Measurements from ENCODE around the gene POF1B.

POF1B gene

DNA sequence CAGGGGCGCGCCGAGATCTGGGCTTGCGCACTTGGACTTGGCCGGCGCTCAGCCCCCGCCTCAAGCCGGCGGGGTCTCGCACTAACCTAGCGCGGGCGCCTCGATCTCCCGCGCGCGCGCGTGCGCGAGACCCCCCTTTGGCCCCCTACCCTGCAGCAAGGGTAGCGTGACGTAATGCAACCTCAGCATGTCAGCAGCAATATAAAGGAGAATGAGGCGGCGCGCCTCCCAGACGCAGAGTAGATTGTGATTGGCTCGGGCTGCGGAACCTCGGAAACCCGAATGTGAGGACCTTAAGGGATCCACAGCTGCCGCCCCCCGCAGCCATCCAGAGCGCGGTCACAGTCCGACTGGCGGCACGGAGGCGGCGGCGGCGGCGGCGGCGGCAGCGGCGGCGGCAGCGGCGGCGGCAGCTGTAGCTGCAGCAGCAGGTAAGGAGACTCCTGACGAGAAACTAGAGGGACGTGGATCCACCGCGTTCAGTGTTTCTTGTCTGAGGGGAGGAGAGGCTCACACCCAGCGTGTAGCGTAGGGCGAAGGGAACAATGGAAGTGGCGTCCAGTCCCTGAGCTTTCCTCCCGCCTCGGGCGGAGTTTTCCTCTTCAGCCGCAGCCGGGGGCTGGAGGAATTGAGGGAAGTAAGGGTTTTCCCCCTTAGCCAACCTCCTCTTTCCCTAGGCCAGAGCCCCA is 135.6 kb downstream of the POF1B start, which contains the start of the genes SATL1 and ZNF711:
TSS of gene SATL1 (minus strand) at position 19 of the 689 bp plus-strand sequence. CDS start 134,811 bp downstream, outside the sequence.
TSS of gene ZNF711 (plus strand) at position 231 of the 689 bp plus-strand sequence. CDS start 3,582 bp downstream, outside the sequence.
- DNase-seq (ENCODE audit: low spot score) = peak; percentile 68

DNA sequence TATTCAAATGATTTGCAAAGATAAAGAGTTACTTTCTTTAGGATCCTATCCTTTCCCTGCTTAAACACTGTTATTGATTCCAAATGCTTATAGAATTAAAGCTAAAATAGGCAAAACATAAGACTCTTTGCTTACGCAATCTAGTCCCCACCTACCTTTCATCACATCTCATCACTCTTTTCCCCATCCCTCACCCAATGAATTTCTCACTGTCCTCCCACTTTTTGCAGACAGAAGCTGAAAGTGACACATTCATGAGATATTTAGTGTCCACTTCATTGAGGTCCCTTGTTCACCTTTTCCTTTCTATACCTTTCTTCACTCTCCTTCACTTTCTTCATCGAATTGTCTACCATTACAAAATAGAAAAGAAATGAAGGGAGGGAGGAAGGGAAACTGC is 136.3 kb downstream of the POF1B start:
- DNase-seq (ENCODE audit: low spot score) = no peak

Measured in iPS-NIHi11 (cell line).